CD4-positive, alpha-beta T cell treated with Interleukin-17A for 4 hours (primary cell): ENCODE data around the gene TRPC1.

Experiments
- DNase-seq: peaks from one replicate; pipeline ENCODE4 v3.0.0-alpha.2; 2020; ENCODE audit warnings: mixed read lengths

TRPC1 gene

GRCh38 chr3:142846779-142847577 lies 123.1 kb downstream of the TRPC1 start:
- no peak for DNase-seq

- no peak for DNase-seq
These were observed 125.3 kb downstream of the TRPC1 start for GRCh38 chr3:142849148-142849547.

DNA sequence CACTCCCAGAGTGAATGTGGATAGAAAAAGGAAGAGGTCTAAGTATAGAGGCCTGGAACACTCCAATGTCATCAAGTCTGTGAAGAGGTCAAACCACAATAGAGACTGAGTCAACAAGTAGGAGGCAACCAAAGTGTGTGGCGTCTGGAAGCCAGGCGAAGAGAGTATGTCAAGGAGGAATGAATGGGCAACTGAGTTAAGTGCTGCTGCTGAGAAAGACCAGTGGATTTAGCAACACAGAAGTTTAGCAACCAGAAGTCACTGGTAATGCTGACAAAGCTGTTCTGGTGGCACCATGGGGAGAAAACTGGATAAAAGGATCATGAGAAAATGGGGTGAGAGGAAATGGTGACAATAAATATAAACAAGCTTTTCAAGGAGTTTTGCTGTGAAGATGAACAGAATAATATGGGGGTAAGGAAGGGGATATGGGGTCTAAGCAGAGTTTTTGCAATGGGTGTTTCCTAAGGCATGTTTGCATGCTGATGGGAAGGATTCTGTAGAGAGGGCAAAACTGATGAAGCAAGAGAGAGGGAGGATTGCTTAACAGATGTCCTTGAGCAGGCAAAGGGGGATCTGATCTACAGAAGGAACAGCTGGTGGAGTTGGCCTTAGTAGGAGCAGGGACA lies 126.7 kb downstream of the TRPC1 start:
- DNase-seq: no peak

GRCh38 chr3:142852009-142852408 lies 128.2 kb downstream of the TRPC1 start:
- DNase-seq: no peak

- DNase-seq: no peak
These were observed 129.7 kb downstream of the TRPC1 start for GRCh38 chr3:142853270-142854168.

- peak; percentile 3 for DNase-seq
These were observed 133.2 kb downstream of the TRPC1 start for GRCh38 chr3:142857056-142857455.
